DOHH2 (cell line): ENCODE measurements around the gene KSR1.
"Not testable (repeated sequence)": the region's sequence is repeated elsewhere in the genome, so short reads cannot be mapped to it uniquely, and the experiment has no call there.

Source experiments
- H3F3A ChIP-seq: fragments of 200-600 bp; sonication (generic), shearing (Covaris generic); 2 replicates; pipeline ENCODE4 v1.6.0; 2016; ENCODE audit warnings: antibody characterized with exemption, mild to moderate bottlenecking; ENCODE audit not compliant: control insufficient read depth, insufficient read depth
- H3K27ac ChIP-seq: fragments of 200-600 bp; sonication (generic); 2 replicates; pipeline ENCODE4 v1.5.1; 2014; ENCODE audit warnings: low read depth, mild to moderate bottlenecking, low read length, moderate library complexity
- H3K27me3 ChIP-seq: fragments of 200-600 bp; sonication (generic); 2 replicates; pipeline ENCODE4 v1.6.1; 2014; ENCODE audit warnings: mild to moderate bottlenecking, low read length, mixed read lengths; ENCODE audit not compliant: control insufficient read depth
- H3K36me3 ChIP-seq: fragments of 200-600 bp; sonication (generic); 2 replicates; pipeline ENCODE4 v1.6.1; 2014; ENCODE audit warnings: mild to moderate bottlenecking, low read length, moderate library complexity, mixed read lengths; ENCODE audit not compliant: control insufficient read depth
- H3K4me1 ChIP-seq: fragments of 200-600 bp; sonication (generic); 2 replicates; pipeline ENCODE4 v1.6.1; 2014; ENCODE audit warnings: mild to moderate bottlenecking, low read length, mixed read lengths; ENCODE audit not compliant: control insufficient read depth
- H3K4me2 ChIP-seq: fragments of 200-600 bp; sonication (generic); 2 replicates; pipeline ENCODE4 v1.6.0; 2014; ENCODE audit warnings: mild to moderate bottlenecking, low read length, moderate library complexity
- H3K4me3 ChIP-seq: fragments of 200-600 bp; sonication (generic); 2 replicates; pipeline ENCODE4 v1.5.1; 2014; ENCODE audit warnings: mild to moderate bottlenecking, low read length, mixed read lengths
- H3K79me2 ChIP-seq: fragments of 200-600 bp; sonication (generic); 2 replicates; pipeline ENCODE4 v1.6.1; 2014; ENCODE audit warnings: mild to moderate bottlenecking, low read length, mixed read lengths; ENCODE audit not compliant: control insufficient read depth
- H3K9me2 ChIP-seq: fragments of 200-600 bp; sonication (generic); replicated peaks from 2 replicates; pipeline ENCODE4 v1.6.1; 2014; ENCODE audit warnings: mild to moderate bottlenecking, low read length, mixed read lengths; ENCODE audit not compliant: control insufficient read depth
- H3K9me3 ChIP-seq: fragments of 200-600 bp; sonication (generic); 2 replicates; pipeline ENCODE4 v1.6.1; 2014; ENCODE audit warnings: antibody characterized with exemption, low read length, mixed read lengths; ENCODE audit not compliant: control insufficient read depth, insufficient read depth
- H4K20me1 ChIP-seq: fragments of 200-600 bp; sonication (generic); 2 replicates; pipeline ENCODE4 v1.6.0; 2014; ENCODE audit warnings: low read depth, mild to moderate bottlenecking, antibody characterized with exemption, low read length, moderate library complexity; ENCODE audit not compliant: control insufficient read depth, insufficient read depth
- CTCF ChIP-seq: fragments of 200-600 bp; sonication (generic); IDR thresholded peaks from one replicate; pipeline ENCODE4 v1.5.1; 2014; ENCODE audit warnings: antibody characterized with exemption, mild to moderate bottlenecking, low read depth, low read length; ENCODE audit not compliant: poor library complexity, severe bottlenecking
- EZH2phosphoT487 ChIP-seq: fragments of 200-600 bp; sonication (generic); IDR thresholded peaks from 2 replicates; pipeline ENCODE4 v1.6.1; 2017; ENCODE audit warnings: borderline replicate concordance, mild to moderate bottlenecking, antibody characterized with exemption, low read length, moderate library complexity, mixed read lengths

The KSR1 gene

GRCh38 chr17:27669850-27670249 is 213.6 kb downstream of the KSR1 start:
- Histone ChIP-seq H3F3A (no peaks in the 10 kb centered on the region), H3K4me2 (no peak overlapping the region), H4K20me1 (no peaks in the 10 kb centered on the region), H3K27me3 (no peaks in the 10 kb centered on the region), H3K27ac (no peak overlapping the region), H3K36me3 (no peaks in the 10 kb centered on the region), H3K4me1 (no peaks in the 10 kb centered on the region), H3K9me3 (no peaks in the 10 kb centered on the region), H3K79me2 (no peaks in the 10 kb centered on the region), H3K4me3 (no peak overlapping the region), H3K9me2 (no peaks in the 10 kb centered on the region)
- no peak for TF ChIP-seq CTCF
- TF ChIP-seq EZH2phosphoT487 = no peak

GRCh38 chr17:27670791-27671590 is 214.7 kb downstream of the KSR1 start:
- Histone ChIP-seq H3K27me3 (no peaks in the 10 kb centered on the region), H3F3A (no peaks in the 10 kb centered on the region), H3K4me3 (no peak overlapping the region), H3K27ac (no peak overlapping the region), H3K36me3 (no peaks in the 10 kb centered on the region), H3K9me2 (no peaks in the 10 kb centered on the region), H3K79me2 (no peaks in the 10 kb centered on the region), H3K9me3 (no peaks in the 10 kb centered on the region), H4K20me1 (no peaks in the 10 kb centered on the region), H3K4me1 (no peaks in the 10 kb centered on the region), H3K4me2 (no peak overlapping the region)
- no peak for TF ChIP-seq EZH2phosphoT487
- TF ChIP-seq CTCF = no peak

- Histone ChIP-seq H3K36me3 (no peaks in the 10 kb centered on the region), H3K4me2 (no peak overlapping the region), H3K79me2 (no peaks in the 10 kb centered on the region), H3K27ac (no peak overlapping the region), H3K4me1 (no peaks in the 10 kb centered on the region), H3K9me3 (no peaks in the 10 kb centered on the region), H3K9me2 (no peaks in the 10 kb centered on the region), H4K20me1 (no peaks in the 10 kb centered on the region), H3F3A (no peaks in the 10 kb centered on the region), H3K4me3 (no peak overlapping the region), H3K27me3 (no peaks in the 10 kb centered on the region)
- no peak for TF ChIP-seq EZH2phosphoT487
- TF ChIP-seq CTCF = no peak
Observed at GRCh38 chr17:27671591-27671910, 215.3 kb downstream of the KSR1 start.

- not testable (repeated sequence) for H3K4me1 ChIP-seq
Observed at GRCh38 chr17:27671977-27672480, 215.8 kb downstream of the KSR1 start.

More at GRCh38 chr17:27671977-27672480, 215.8 kb downstream of the KSR1 start:
- not testable (repeated sequence) for H3K4me3 ChIP-seq, H3K36me3 ChIP-seq, H4K20me1 ChIP-seq, H3K4me2 ChIP-seq, H3K9me2 ChIP-seq, H3K27ac ChIP-seq, H3K79me2 ChIP-seq, H3F3A ChIP-seq, H3K27me3 ChIP-seq, H3K9me3 ChIP-seq
